HL-60 (cell line): ENCODE results near the gene VWA2.

Experiments
- DNase-seq, 2 experiments: peaks; one replicate each; pipeline ENCODE4 v3.0.0-alpha.2; 2010 to 2020; ENCODE audit warnings: low read depth in 1 of 2, low spot score in 1 of 2
- H3K27ac ChIP-seq: fragments of 250-450 bp; sonication (Bioruptor Pico); replicated peaks from 2 replicates; pipeline ENCODE4 v1.5.1; 2020; ENCODE audit warnings: mild to moderate bottlenecking, moderate library complexity
- H3K27me3 ChIP-seq: fragments of 250-450 bp; sonication (Bioruptor Pico); 2 replicates; pipeline ENCODE4 v1.5.1; 2021; ENCODE audit warnings: mild to moderate bottlenecking, moderate library complexity; ENCODE audit not compliant: insufficient read depth, poor library complexity, severe bottlenecking
- H3K4me3 ChIP-seq: replicated peaks from 2 replicates; pipeline ENCODE4 v1.5.1; 2011; ENCODE audit warnings: mild to moderate bottlenecking, control low read depth, low read length; ENCODE audit not compliant: insufficient read depth
- CTCF ChIP-seq: IDR thresholded peaks from one replicate; pipeline ENCODE4 v1.5.1; 2011; ENCODE audit warnings: low read length, control low read depth, inconsistent platforms; ENCODE audit not compliant: insufficient read depth
- GABPA ChIP-seq: IDR thresholded peaks from 2 replicates; pipeline ENCODE4 v1.6.1; 2012; ENCODE audit warnings: low read depth
- POLR2AphosphoS5 ChIP-seq: IDR thresholded peaks from 2 replicates; pipeline ENCODE4 v1.6.1; 2012; ENCODE audit warnings: low read depth
- REST ChIP-seq: IDR thresholded peaks from 2 replicates; pipeline ENCODE4 v1.6.1; 2012; ENCODE audit warnings: low read depth; ENCODE audit not compliant: insufficient replicate concordance
- SPI1 ChIP-seq: IDR thresholded peaks from 2 replicates; pipeline ENCODE4 v1.6.1; 2012; ENCODE audit warnings: low read depth, mild to moderate bottlenecking, borderline replicate concordance

Gene VWA2

GRCh38 chr10:114199239-114199638, 39.8 kb upstream of the VWA2 start:
- Histone ChIP-seq H3K27me3 (no peaks in the 10 kb centered on the region), H3K4me3 (no peak overlapping the region), H3K27ac (no peak overlapping the region)
- DNase-seq = no peak
- TF ChIP-seq SPI1 (no peak), CTCF (no peak), GABPA (no peak), REST (no peak), POLR2AphosphoS5 (no peak)

- Histone ChIP-seq H3K27me3 (no peaks in the 10 kb centered on the region), H3K4me3 (no peak overlapping the region), H3K27ac (no peak overlapping the region)
- no peak for DNase-seq
- TF ChIP-seq REST (no peak), CTCF (no peak), GABPA (no peak), POLR2AphosphoS5 (no peak), SPI1 (no peak)
Observed at GRCh38 chr10:114202812-114203211, 36.2 kb upstream of the VWA2 start.

- H3K4me3 ChIP-seq = no peak overlapping the region
- DNase-seq = no peak
- TF ChIP-seq CTCF (no peak), SPI1 (no peak), POLR2AphosphoS5 (no peak), REST (no peak), GABPA (no peak)
- H3K27me3 ChIP-seq = no peaks in the 10 kb centered on the region
- H3K27ac ChIP-seq = no peak overlapping the region
Observed at GRCh38 chr10:114206902-114207301, 32.2 kb upstream of the VWA2 start.
